Heart left ventricle (tissue), 16 donors: ENCODE measurements around the gene USP22. TPM values are rescaled to one million over a fixed set of nuclear protein-coding genes. Genes with fewer than 3 reads are reported as not detected.

ENCODE experiments used
- ATAC-seq, 4 donors: fragments of 200-7000 bp; cut with Tn5 transposase; one replicate each; pipeline ENCODE4 v1.9.1; 2020 to 2022; ENCODE audit warnings: moderate library complexity in 4 of 4, mild to moderate bottlenecking in 3 of 4, moderate number of reproducible peaks in 1 of 4
- DNase-seq, 5 donors: peaks; one replicate each; pipeline ENCODE4 v3.0.0-alpha.2; 2020
- H3K27ac ChIP-seq, 12 donors: fragments of 200-600 bp; sonication (generic) in 4 of 12; one replicate each; pipeline versions ENCODE4 v1.5.0 to v1.8.0; 2016 to 2022; ENCODE audit warnings: mild to moderate bottlenecking in 2 of 12
- H3K27me3 ChIP-seq, 9 donors: fragments of 200-600 bp; sonication (generic) in 2 of 9; one replicate each; pipeline versions ENCODE4 v1.5.1 to v1.8.0; 2016 to 2022; ENCODE audit warnings: mild to moderate bottlenecking in 3 of 9
- H3K36me3 ChIP-seq, 9 donors: fragments of 200-600 bp; sonication (generic) in 2 of 9; one replicate each; pipeline versions ENCODE4 v1.5.0 to v1.8.0; 2018 to 2022; ENCODE audit warnings: mild to moderate bottlenecking in 2 of 9
- H3K4me1 ChIP-seq, 12 donors: fragments of 200-600 bp; sonication (generic) in 4 of 12; one replicate each; pipeline versions ENCODE4 v1.5.0 to v1.8.0; 2016 to 2022; ENCODE audit warnings: mild to moderate bottlenecking in 3 of 12
- H3K4me3 ChIP-seq, 12 donors: fragments of 200-600 bp; sonication (generic) in 4 of 12; one replicate each; pipeline versions ENCODE4 v1.5.0 to v1.8.0; 2017 to 2022; ENCODE audit warnings: mild to moderate bottlenecking in 9 of 12, moderate library complexity in 4 of 12
- H3K9me3 ChIP-seq, 12 donors: fragments of 200-600 bp; sonication (generic) in 4 of 12; one replicate each; pipeline versions ENCODE4 v1.5.0 to v1.8.0; 2016 to 2022; ENCODE audit warnings: mild to moderate bottlenecking in 1 of 12
- CTCF ChIP-seq, 12 donors: fragments of 200-600 bp; sonication (generic) in 4 of 12; IDR thresholded peaks; one replicate each; pipeline versions ENCODE4 v1.5.0 to v1.8.0; 2018 to 2022; ENCODE audit warnings: antibody characterized with exemption in 12 of 12, mild to moderate bottlenecking in 5 of 12
- POLR2A ChIP-seq, 2 donors: fragments of 450-650 bp; IDR thresholded peaks; one replicate each; pipeline ENCODE4 v1.6.1; 2017; ENCODE audit warnings: antibody characterized with exemption in 2 of 2, mild to moderate bottlenecking in 2 of 2, moderate library complexity in 2 of 2
- WGBS, 4 donors: extraction: QIAGEN DNeasy Blood & Tissue Kit in 2 of 4; methylation state at CpG; one replicate each; pipeline versions ENCODE4 v1.1.5 to v1.1.7; 2013 to 2018; 5-methylcytosine and 5-hydroxymethylcytosine counted together
- intact Hi-C, 10 donors: fragments of 100-400 bp; cut with DNase I; formaldehyde crosslinking; loops; one replicate each; pipeline versions ENCODE4 v1.11.1 to v1.14.2; 2022
- polyA plus RNA-seq, 2 donors: library from polyadenylated mRNA; stranded (reverse); fragments of 200-250 nt; gene quantifications; one replicate each; pipeline ENCODE4 v1.2.3, GENCODE V29; 2013
- total RNA-seq, 9 donors: library from RNA; depleted of rRNA in 2 of 9; stranded (reverse); fragments of >200 nt in 2 of 9; fragmentation: NEBNext Ultra II Directional in 3 of 9; extraction: Animal tissue kit (Norgen Biotek cat#: 25700) in 3 of 9; gene quantifications; one replicate each; pipeline versions ENCODE4 v1.1.0 to v1.2.4, GENCODE V29; 2016 to 2023
- donor health status: ischemic (EF 13 %, LVEDD 7.1; RV severe dilation, severe dysfunction).
- donor health status: healthy with polysubstance abuse.
- donor health status: DM: no; HTN: yes; CAD: no.
- donor health status: DM: no; HTN: no; CAD: no.
- donor health status: ischemic (EF 25% LVEDD 6.9; RV normal size, moderate dysfunction).
- donor health status: ischemic (EF 25% LVEDD 5.7; RV mildly dilated, moderate dysfunction).
- donor health status: healthy.
- donor health status: DM: yes; HTN: yes; CAD: no.
- donor health status: ischemic (EF 35%, LVEDD 5.7; RV mildly dilated, moderate dysfunction).
- donor health status: nonischemic (EF 11% LVEDD 7.7; RV severe dilation, severe dysfunction).
- donor health status: DM: yes; HTN: yes; CAD: no.
- donor health status: PGD.
- donor health status: ischemic (EF 29% LVEDD 5.4; RV normal size, mild dysfunction).
- donor health status: nonischemic (EF 23%, LVEDD 6.1; RV moderate dilation, normal function).

The USP22 gene
- total and polyA plus RNA-seq, 11 donors = 33.7 to 207 (median 169) TPM

- no peak for TF ChIP-seq CTCF (IDR thresholded peaks at IDR 0.05)
- no peak for TF ChIP-seq POLR2A (IDR thresholded peaks at IDR 0.05)
- intact Hi-C loops = no loop called here
- Histone ChIP-seq H3K4me1 (peaks cover 0 to 49% (median 26%) of the 10 kb centered on the region in 12 donors), H3K27me3 (no peaks in the 10 kb centered on the region), H3K36me3 (peaks cover 4 to 99% (median 92%) of the 10 kb centered on the region in 9 donors), H3K27ac (peak overlapping the region in 1 of 12 donors; percentile 53), H3K9me3 (no peaks in the 10 kb centered on the region), H3K4me3 (no peak overlapping the region)
- WGBS, 4 donors = 57 to 66% (median 63%) methylated on average over 7 of the region's 7 CpGs
- DNase-seq (no peak), ATAC-seq (no peak)
These were observed 21.5 kb downstream of the USP22 start for GRCh38 chr17:21021208-21021803.

- Histone ChIP-seq H3K4me1 (peaks cover 0 to 49% (median 26%) of the 10 kb centered on the region in 12 donors), H3K36me3 (peaks cover 4 to 99% (median 92%) of the 10 kb centered on the region in 9 donors), H3K9me3 (no peaks in the 10 kb centered on the region), H3K4me3 (no peak overlapping the region), H3K27me3 (no peaks in the 10 kb centered on the region), H3K27ac (peak overlapping the region in 1 of 12 donors; percentile 53)
- no peak for ATAC-seq
- intact Hi-C loops = no loop called here
- TF ChIP-seq CTCF (IDR thresholded peaks at IDR 0.05) (no peak), POLR2A (IDR thresholded peaks at IDR 0.05) (no peak)
- no peak for DNase-seq
- WGBS, 4 donors = 43 to 66% (median 52%) methylated on average over 5 to 10 of the region's 10 CpGs
These were observed 22.2 kb downstream of the USP22 start for GRCh38 chr17:21020622-21021021.

GRCh38 chr17:21019976-21020586, 22.7 kb downstream of the USP22 start:
- Histone ChIP-seq H3K4me3 (no peak overlapping the region), H3K4me1 (peaks cover 0 to 54% (median 25%) of the 10 kb centered on the region in 12 donors), H3K9me3 (no peaks in the 10 kb centered on the region), H3K36me3 (peaks cover 4 to 99% (median 92%) of the 10 kb centered on the region in 9 donors), H3K27me3 (no peaks in the 10 kb centered on the region), H3K27ac (peak overlapping the region in 1 of 12 donors; percentile 53)
- DNase-seq = no peak
- TF ChIP-seq POLR2A (IDR thresholded peaks at IDR 0.05) = no peak
- peak in 7 of 12 donors; percentile 21 to 49 (median 38) for TF ChIP-seq CTCF (IDR thresholded peaks at IDR 0.05)
- intact Hi-C loops = no loop called here
- WGBS, 4 donors = 53 to 66% (median 58%) methylated on average over 6 of the region's 6 CpGs
- peak in 3 of 4 donors; percentile 60 to 75 (median 72) for ATAC-seq

DNA sequence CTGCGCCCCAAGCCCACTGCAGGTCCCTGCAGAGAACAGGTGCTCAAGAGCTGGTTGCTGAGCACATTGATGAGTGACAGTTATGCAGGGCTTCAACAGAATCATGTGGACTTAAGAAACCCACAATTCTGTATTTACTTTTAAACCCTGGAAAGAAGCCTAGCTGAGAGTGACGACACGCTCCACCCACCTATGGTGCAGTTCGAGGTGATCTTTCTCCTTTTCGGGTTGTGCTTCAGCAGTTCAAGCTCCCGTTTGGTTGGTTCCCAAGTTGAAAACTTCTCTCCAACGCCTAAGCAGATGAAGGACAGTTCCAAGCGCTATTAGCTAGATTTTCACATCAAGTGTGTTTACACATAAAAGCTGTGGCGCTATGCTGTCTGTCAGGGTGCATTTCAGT, 23.9 kb downstream of the USP22 start:
- no peak for DNase-seq
- no peak overlapping the region for H3K4me3 ChIP-seq
- peaks cover 0 to 56% (median 21%) of the 10 kb centered on the region in 12 donors for H3K4me1 ChIP-seq
- no peak overlapping the region for H3K27ac ChIP-seq
- TF ChIP-seq CTCF (IDR thresholded peaks at IDR 0.05) (no peak), POLR2A (IDR thresholded peaks at IDR 0.05) (no peak)
- intact Hi-C loops = no loop called here
- peaks cover 4 to 99% (median 93%) of the 10 kb centered on the region in 9 donors for H3K36me3 ChIP-seq
- no peaks in the 10 kb centered on the region for H3K9me3 ChIP-seq
- ATAC-seq = no peak
- WGBS, 4 donors = 83 to 85% (median 84%) methylated on average over 9 of the region's 9 CpGs
- H3K27me3 ChIP-seq = no peaks in the 10 kb centered on the region
